22Rv1 (cell line): Measurements from ENCODE around the gene LHFPL6.

Experiments
- CTCF ChIP-seq: fragments of 450-650 bp; IDR thresholded peaks from 2 replicates; pipeline ENCODE4 v1.5.1; 2017; ENCODE audit warnings: mild to moderate bottlenecking
- ZFX ChIP-seq: fragments of 450-650 bp; IDR thresholded peaks from 2 replicates; pipeline ENCODE4 v1.6.1; 2017; ENCODE audit warnings: antibody characterized with exemption, borderline replicate concordance

GRCh38 chr13:39407786-39408185, 195.2 kb downstream of the LHFPL6 start:
- TF ChIP-seq CTCF (no peak), ZFX (no peak)
